Psoas muscle (tissue), 8 donors: ENCODE measurements around the gene FAM222A. TPM values are rescaled to one million over a fixed set of nuclear protein-coding genes. Genes with fewer than 3 reads are reported as not detected.

Experiments
- ATAC-seq, 4 donors: fragments of 200-7000 bp; cut with Tn5 transposase; one replicate each; pipeline ENCODE4 v1.9.1; 2020; ENCODE audit warnings: moderate library complexity in 3 of 4, mild to moderate bottlenecking in 2 of 4
- DNase-seq, 2 donors: peaks; one replicate each; pipeline ENCODE4 v3.0.0-alpha.2; 2020
- H3K27ac ChIP-seq: fragments of 200-600 bp; one replicate; pipeline ENCODE4 v1.8.0; 2022
- H3K27me3 ChIP-seq, 3 donors: fragments of 200-600 bp in 1 of 3; one replicate each; pipeline versions ENCODE4 v1.6.1 to v1.8.0; 2013 to 2022; ENCODE audit warnings: low read length in 2 of 3, mild to moderate bottlenecking in 2 of 3, moderate library complexity in 1 of 3; ENCODE audit not compliant: insufficient read depth in 3 of 3
- H3K36me3 ChIP-seq, 2 donors: fragments of 200-600 bp in 1 of 2; one replicate each; pipeline versions ENCODE4 v1.6.1 to v1.8.0; 2013 to 2022; ENCODE audit warnings: low read depth in 1 of 2, mild to moderate bottlenecking in 1 of 2, moderate library complexity in 1 of 2; ENCODE audit not compliant: insufficient read depth in 1 of 2
- H3K4me1 ChIP-seq: fragments of 200-600 bp; one replicate; pipeline ENCODE4 v1.8.0; 2022
- H3K4me3 ChIP-seq: fragments of 200-600 bp; one replicate; pipeline ENCODE4 v1.8.0; 2022; ENCODE audit warnings: mild to moderate bottlenecking
- H3K9me3 ChIP-seq: fragments of 200-600 bp; one replicate; pipeline ENCODE4 v1.8.0; 2022
- WGBS, 3 donors: extraction: QIAGEN DNeasy Blood & Tissue Kit; methylation state at CpG; one replicate each; pipeline versions ENCODE4 v1.1.6 to v1.1.7; 2013; 5-methylcytosine and 5-hydroxymethylcytosine counted together
- intact Hi-C, 2 donors: fragments of 100-400 bp; cut with DNase I; formaldehyde crosslinking; loops; one replicate each; pipeline versions ENCODE4 v1.11.0 to v1.14.2; 2022
- long read RNA-seq, 2 donors: library from polyadenylated mRNA; unstranded; transcript quantifications; one replicate each; pipeline ENCODE4 v2.0.0, GENCODE V29; 2021
- polyA plus RNA-seq, 3 donors: library from polyadenylated mRNA; stranded (reverse); fragments of 200-250 nt; gene quantifications; one replicate each; pipeline ENCODE4 v1.2.3, GENCODE V29; 2013
- total RNA-seq, 4 donors: library from RNA; stranded (reverse); fragmentation: NEBNext Ultra II Directional in 2 of 4; extraction: Animal tissue kit (Norgen Biotek cat#: 25700) in 2 of 4; gene quantifications; one replicate each; pipeline versions ENCODE4 v1.2.1 to v1.2.4, GENCODE V29; 2021 to 2023
- TF ChIP-seq, protein P1 (sequence below): fragments of 200-600 bp; IDR thresholded peaks from one replicate; pipeline ENCODE4 v1.8.0; 2022; ENCODE audit warnings: antibody characterized with exemption
- donor health status: healthy with polysubstance abuse.
- donor health status: DM: no; HTN: no; CAD: no; lungs with moderate emphysema.
- donor health status: Bipolar disorder and iron deficiency.
- donor health status: healthy.
- donor health status: DM: yes; HTN: yes; CAD: no.
- donor health status: DM: no; HTN: no; CAD: no.
- donor health status: DM: no; HTN: no; CAD: no.
- donor health status: DM: yes; HTN: yes; CAD: no.

Gene FAM222A
- total RNA-seq (1 to 10 TPM; 1.8 to 6.1 (median 5.5) TPM), polyA plus RNA-seq (10 to 100 TPM in 1 of 3 donors, 1 to 10 TPM in 1, under 1 TPM in 1; 0.59 to 15.8 (median 3.3) TPM)
- long read RNA-seq, donor 1, transcript FAM222A-202 (3 exons, 3,294 nt), result major isoform, 5 of 7 reads
- long read RNA-seq, donor 1, partial matches to known transcripts, result 2 of 7 reads
- long read RNA-seq, donor 1, other reads (novel, unspliced or antisense), result 0 of 7 reads
- long read RNA-seq, donor 2, partial matches to known transcripts, result 2 of 6 reads
- long read RNA-seq, donor 2, other reads (novel, unspliced or antisense), result 2 of 6 reads

- peak within 1 kb of the TSS; percentile 76 for H3K4me3 ChIP-seq
- peak within 1 kb of the TSS; percentile 84 for H3K27ac ChIP-seq
- TF ChIP-seq, protein P1, sequence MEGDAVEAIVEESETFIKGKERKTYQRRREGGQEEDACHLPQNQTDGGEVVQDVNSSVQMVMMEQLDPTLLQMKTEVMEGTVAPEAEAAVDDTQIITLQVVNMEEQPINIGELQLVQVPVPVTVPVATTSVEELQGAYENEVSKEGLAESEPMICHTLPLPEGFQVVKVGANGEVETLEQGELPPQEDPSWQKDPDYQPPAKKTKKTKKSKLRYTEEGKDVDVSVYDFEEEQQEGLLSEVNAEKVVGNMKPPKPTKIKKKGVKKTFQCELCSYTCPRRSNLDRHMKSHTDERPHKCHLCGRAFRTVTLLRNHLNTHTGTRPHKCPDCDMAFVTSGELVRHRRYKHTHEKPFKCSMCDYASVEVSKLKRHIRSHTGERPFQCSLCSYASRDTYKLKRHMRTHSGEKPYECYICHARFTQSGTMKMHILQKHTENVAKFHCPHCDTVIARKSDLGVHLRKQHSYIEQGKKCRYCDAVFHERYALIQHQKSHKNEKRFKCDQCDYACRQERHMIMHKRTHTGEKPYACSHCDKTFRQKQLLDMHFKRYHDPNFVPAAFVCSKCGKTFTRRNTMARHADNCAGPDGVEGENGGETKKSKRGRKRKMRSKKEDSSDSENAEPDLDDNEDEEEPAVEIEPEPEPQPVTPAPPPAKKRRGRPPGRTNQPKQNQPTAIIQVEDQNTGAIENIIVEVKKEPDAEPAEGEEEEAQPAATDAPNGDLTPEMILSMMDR, result peak; percentile 20
- DNase-seq, result peak; percentile 98 to 99
- peaks cover 34% of the 10 kb centered on the region for H3K4me1 ChIP-seq
- ATAC-seq, result peak; percentile 91 to 95 (median 94)
- H3K9me3 ChIP-seq, result no peaks in the 10 kb centered on the region
- 1 to 2% (median 2%) methylated on average over 51 to 88 of the region's 88 CpGs for WGBS, 3 donors
- H3K27me3 ChIP-seq, result no peaks in the 10 kb centered on the region
- intact Hi-C loops, result no loop called here
- H3K36me3 ChIP-seq, result no peaks in the 10 kb centered on the region
These were observed at the start of gene FAM222A for GRCh38 chr12:109713187-109714070. Gene FAM222A, plus strand, starts transcription at chr12:109713825. Its CDS starts 30,322 bp downstream, at chr12:109744147.

DNA sequence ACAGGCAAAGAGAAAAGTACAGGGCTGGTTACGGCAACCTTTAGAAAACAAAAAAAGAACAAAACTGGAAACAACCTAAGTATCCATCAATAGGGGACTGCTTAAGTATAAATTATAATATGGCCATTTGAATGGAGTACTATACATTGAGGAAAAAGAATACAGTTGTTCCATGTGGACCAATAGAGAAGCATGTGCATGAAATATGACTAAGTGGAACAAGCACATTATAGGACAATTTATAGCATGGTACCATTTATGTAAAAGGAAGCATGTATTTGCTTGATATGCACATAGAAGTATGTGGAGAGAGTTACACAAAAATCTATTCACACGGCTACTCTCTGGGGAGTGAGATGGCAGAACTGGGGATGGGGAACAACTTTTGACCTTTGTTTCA, 49.2 kb upstream of the FAM222A start:
- Histone ChIP-seq H3K4me3 (no peak overlapping the region), H3K27ac (no peak overlapping the region), H3K4me1 (no peaks in the 10 kb centered on the region), H3K36me3 (no peaks in the 10 kb centered on the region), H3K27me3 (peaks cover 0 to 6% (median 0%) of the 10 kb centered on the region in 3 donors), H3K9me3 (no peaks in the 10 kb centered on the region)
- TF ChIP-seq, protein P1, result no peak
- ATAC-seq, result no peak
- no peak for DNase-seq
- intact Hi-C loops, result no loop called here
- WGBS, 3 donors, result 70 to 80% (median 72%) methylated on average over 2 of the region's 2 CpGs

- H3K4me3 ChIP-seq, result no peak overlapping the region
- H3K9me3 ChIP-seq, result no peaks in the 10 kb centered on the region
- ATAC-seq (no peak), DNase-seq (no peak)
- intact Hi-C loops, result no loop called here
- H3K27ac ChIP-seq, result no peak overlapping the region
- peaks cover 0 to 17% (median 0%) of the 10 kb centered on the region in 3 donors for H3K27me3 ChIP-seq
- 74 to 92% (median 76%) methylated on average over 1 of the region's 1 CpG for WGBS, 3 donors
- TF ChIP-seq, protein P1, result no peak
- no peaks in the 10 kb centered on the region for H3K4me1 ChIP-seq
- no peaks in the 10 kb centered on the region for H3K36me3 ChIP-seq
These were observed 47.6 kb upstream of the FAM222A start for GRCh38 chr12:109666068-109666467.

DNA sequence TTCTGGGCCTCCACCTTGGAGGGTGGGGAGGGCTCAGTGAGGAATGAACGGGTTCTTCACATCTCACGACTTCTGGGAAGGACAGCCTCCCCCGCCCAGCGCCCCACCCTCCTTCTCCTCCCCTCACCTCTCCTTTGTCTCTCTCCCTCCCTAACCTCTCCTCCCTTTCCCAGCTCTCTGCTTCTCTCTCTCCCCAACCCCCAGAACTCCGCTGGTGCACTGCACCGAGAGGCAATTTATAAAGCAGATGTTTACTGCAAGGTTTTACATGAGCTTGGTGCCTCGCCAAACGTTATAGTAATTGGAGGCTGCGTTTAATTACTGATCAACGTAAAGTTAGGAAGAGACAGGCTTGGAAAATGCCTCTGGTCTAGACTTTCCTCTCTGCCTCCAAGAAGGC, 42.9 kb upstream of the FAM222A start:
- WGBS, 3 donors, result 21 to 33% (median 28%) methylated on average over 10 of the region's 10 CpGs
- H3K36me3 ChIP-seq, result no peaks in the 10 kb centered on the region
- H3K4me1 ChIP-seq, result no peaks in the 10 kb centered on the region
- ATAC-seq (no peak), DNase-seq (no peak)
- intact Hi-C loops, result no loop called here
- H3K27me3 ChIP-seq, result peaks cover 0 to 17% (median 0%) of the 10 kb centered on the region in 3 donors
- H3K9me3 ChIP-seq, result no peaks in the 10 kb centered on the region
- no peak overlapping the region for H3K27ac ChIP-seq
- H3K4me3 ChIP-seq, result no peak overlapping the region
- TF ChIP-seq, protein P1, result no peak
